Glutamatergic neuron (in vitro differentiated cells): ENCODE measurements around the gene GNB1. TPM values are rescaled to one million over a fixed set of nuclear protein-coding genes. Genes with fewer than 3 reads are reported as not detected.
A peak's percentile ranks its signal among the peaks of the same experiment; 100 is the strongest.
"Not testable (repeated sequence)": the region's sequence is repeated elsewhere in the genome, so short reads cannot be mapped to it uniquely, and the experiment has no call there.

Experiments
- DNase-seq: peaks from one replicate; pipeline ENCODE4 v3.0.0; 2022
- H3K27ac Mint-ChIP-seq: one replicate; pipeline ENCODE4 v1.8.0; 2020; ENCODE audit warnings: mild to moderate bottlenecking, mixed read lengths, inconsistent platforms; ENCODE audit not compliant: unreplicated experiment
- H3K27me3 Mint-ChIP-seq: one replicate; pipeline ENCODE4 v1.8.0; 2020; ENCODE audit warnings: mild to moderate bottlenecking, moderate library complexity, mixed read lengths, inconsistent platforms; ENCODE audit not compliant: unreplicated experiment
- H3K36me3 Mint-ChIP-seq: one replicate; pipeline ENCODE4 v1.8.0; 2020; ENCODE audit warnings: mild to moderate bottlenecking, mixed read lengths, inconsistent platforms; ENCODE audit not compliant: unreplicated experiment
- H3K4me1 Mint-ChIP-seq: one replicate; pipeline ENCODE4 v1.8.0; 2020; ENCODE audit warnings: mild to moderate bottlenecking, low read depth, mixed read lengths, inconsistent platforms; ENCODE audit not compliant: unreplicated experiment
- H3K4me3 Mint-ChIP-seq: one replicate; pipeline ENCODE4 v1.8.0; 2020; ENCODE audit warnings: mild to moderate bottlenecking, mixed read lengths, inconsistent platforms; ENCODE audit not compliant: unreplicated experiment
- H3K9me3 Mint-ChIP-seq: one replicate; pipeline ENCODE4 v1.8.0; 2020; ENCODE audit warnings: mild to moderate bottlenecking, moderate library complexity, mixed read lengths, inconsistent platforms; ENCODE audit not compliant: unreplicated experiment
- total RNA-seq: library from RNA; stranded (reverse); fragmentation: NEBNext Ultra II Directional; extraction: Animal tissue kit (Norgen Biotek cat#: 25700); gene quantifications from one replicate; pipeline ENCODE4 v1.2.1, GENCODE V29; 2021; ENCODE audit not compliant: unreplicated experiment
- TF ChIP-seq, protein P1 (sequence below): fragments of 200-600 bp; sonication (generic); IDR thresholded peaks from one replicate; pipeline ENCODE4 v1.5.0; 2021; ENCODE audit not compliant: partially characterized antibody, unreplicated experiment

Gene GNB1
- total RNA-seq, 1 donor from 2014 or later, result 734 TPM

DNA sequence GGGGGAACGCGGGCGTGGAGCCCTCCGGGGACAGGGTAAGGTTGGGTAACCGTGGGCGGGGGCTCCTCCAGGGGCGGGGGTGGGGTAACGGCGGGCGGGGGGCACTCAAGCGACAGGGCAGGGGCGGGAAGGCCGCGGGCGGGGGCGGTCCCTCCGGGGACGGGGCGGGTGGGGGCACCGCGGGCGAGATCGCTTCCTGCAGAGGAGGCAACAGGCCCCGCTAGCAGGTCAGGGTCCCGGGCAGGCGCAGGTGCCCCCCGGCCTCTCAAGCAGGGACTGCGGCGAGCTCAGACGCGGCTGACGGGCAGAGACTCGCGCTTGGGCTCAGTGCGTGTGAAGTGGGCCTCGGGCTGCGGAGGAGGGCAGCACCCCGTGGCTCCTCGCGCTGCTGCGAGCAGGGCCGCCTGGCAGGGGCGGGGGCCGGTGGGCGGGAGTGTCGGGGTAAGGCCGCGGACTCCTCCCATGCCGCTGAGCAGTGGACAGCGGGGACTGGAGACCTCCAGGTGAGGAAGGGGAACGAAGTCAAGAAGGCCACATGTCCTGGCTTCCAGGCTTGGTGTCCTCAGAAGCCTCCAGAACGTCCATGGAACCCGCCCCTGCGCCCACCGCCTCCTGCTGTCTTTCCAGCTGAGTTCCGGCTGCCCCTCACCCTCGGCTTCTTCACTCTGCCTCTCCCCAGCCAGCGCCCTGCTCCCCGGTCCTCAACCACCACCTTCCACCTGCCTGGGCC, 627 bp upstream of the GNB1 start:
- H3K27ac Mint-ChIP-seq, result peak overlapping the region; percentile 57
- TF ChIP-seq, protein P1, sequence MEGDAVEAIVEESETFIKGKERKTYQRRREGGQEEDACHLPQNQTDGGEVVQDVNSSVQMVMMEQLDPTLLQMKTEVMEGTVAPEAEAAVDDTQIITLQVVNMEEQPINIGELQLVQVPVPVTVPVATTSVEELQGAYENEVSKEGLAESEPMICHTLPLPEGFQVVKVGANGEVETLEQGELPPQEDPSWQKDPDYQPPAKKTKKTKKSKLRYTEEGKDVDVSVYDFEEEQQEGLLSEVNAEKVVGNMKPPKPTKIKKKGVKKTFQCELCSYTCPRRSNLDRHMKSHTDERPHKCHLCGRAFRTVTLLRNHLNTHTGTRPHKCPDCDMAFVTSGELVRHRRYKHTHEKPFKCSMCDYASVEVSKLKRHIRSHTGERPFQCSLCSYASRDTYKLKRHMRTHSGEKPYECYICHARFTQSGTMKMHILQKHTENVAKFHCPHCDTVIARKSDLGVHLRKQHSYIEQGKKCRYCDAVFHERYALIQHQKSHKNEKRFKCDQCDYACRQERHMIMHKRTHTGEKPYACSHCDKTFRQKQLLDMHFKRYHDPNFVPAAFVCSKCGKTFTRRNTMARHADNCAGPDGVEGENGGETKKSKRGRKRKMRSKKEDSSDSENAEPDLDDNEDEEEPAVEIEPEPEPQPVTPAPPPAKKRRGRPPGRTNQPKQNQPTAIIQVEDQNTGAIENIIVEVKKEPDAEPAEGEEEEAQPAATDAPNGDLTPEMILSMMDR, result no peak

GRCh38 chr1:1889847-1890505, 911 bp downstream of the GNB1 start:
- TF ChIP-seq, protein P1, result no peak
- DNase-seq, result peak; percentile 47

More for the DNA sequence above, 627 bp upstream of the GNB1 start:
- Mint-ChIP-seq H3K27me3 (peaks cover 18% of the 10 kb centered on the region), H3K4me3 (peak overlapping the region; percentile 85), H3K36me3 (no peaks in the 10 kb centered on the region), H3K9me3 (peaks cover 18% of the 10 kb centered on the region), H3K4me1 (peaks cover 31% of the 10 kb centered on the region)
- peak; percentile 70 for DNase-seq

GRCh38 chr1:1889090-1889750, 1.7 kb downstream of the GNB1 start:
- no peaks in the 10 kb centered on the region for H3K36me3 Mint-ChIP-seq
- H3K9me3 Mint-ChIP-seq, result peaks cover 17% of the 10 kb centered on the region
- TF ChIP-seq, protein P1, result no peak
- peaks cover 14% of the 10 kb centered on the region for H3K27me3 Mint-ChIP-seq
- no peak for DNase-seq
- peak overlapping the region; percentile 93 for H3K4me3 Mint-ChIP-seq
- peak overlapping the region; percentile 94 for H3K27ac Mint-ChIP-seq
- H3K4me1 Mint-ChIP-seq, result peaks cover 23% of the 10 kb centered on the region

More at GRCh38 chr1:1889847-1890505, 911 bp downstream of the GNB1 start:
- peak overlapping the region; percentile 94 for H3K27ac Mint-ChIP-seq
- H3K9me3 Mint-ChIP-seq, result peaks cover 18% of the 10 kb centered on the region
- H3K4me1 Mint-ChIP-seq, result peaks cover 29% of the 10 kb centered on the region
- peaks cover 18% of the 10 kb centered on the region for H3K27me3 Mint-ChIP-seq
- no peaks in the 10 kb centered on the region for H3K36me3 Mint-ChIP-seq
- H3K4me3 Mint-ChIP-seq, result peak overlapping the region; percentile 93

DNA sequence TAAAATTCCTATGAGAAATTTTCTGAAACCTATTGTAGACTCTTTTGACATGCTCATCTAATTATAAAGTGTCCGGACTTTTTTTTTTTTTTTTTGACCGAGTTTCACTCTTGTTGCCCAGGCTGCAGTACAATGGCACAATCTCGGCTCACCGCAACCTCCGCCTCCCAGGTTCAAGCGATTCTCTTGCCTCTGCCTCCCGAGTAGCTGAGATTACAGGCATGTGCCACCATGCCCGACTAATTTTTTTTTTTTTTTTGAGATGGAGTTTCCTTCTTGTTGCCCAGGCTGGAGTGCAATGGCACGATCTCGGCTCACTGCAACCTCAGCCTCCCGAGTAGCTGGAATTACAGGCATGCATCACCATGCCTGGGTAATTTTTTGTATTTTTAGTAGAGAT, 7.0 kb downstream of the GNB1 start:
- DNase-seq, H3K27me3 Mint-ChIP-seq, H3K36me3 Mint-ChIP-seq, H3K27ac Mint-ChIP-seq, H3K4me3 Mint-ChIP-seq: not testable (repeated sequence)
- Mint-ChIP-seq H3K4me1 (peaks cover 38% of the 10 kb centered on the region), H3K9me3 (peaks cover 10% of the 10 kb centered on the region)

- H3K4me1 Mint-ChIP-seq, result peaks cover 43% of the 10 kb centered on the region
- TF ChIP-seq, protein P1, result no peak
- no peak for DNase-seq
- H3K4me3 Mint-ChIP-seq, result peak overlapping the region; percentile 42
- H3K27me3 Mint-ChIP-seq, result peaks cover 4% of the 10 kb centered on the region
- peaks cover 8% of the 10 kb centered on the region for H3K9me3 Mint-ChIP-seq
- H3K27ac Mint-ChIP-seq, result no peak overlapping the region
- no peaks in the 10 kb centered on the region for H3K36me3 Mint-ChIP-seq
Observed at GRCh38 chr1:1883092-1883873, 7.6 kb downstream of the GNB1 start.
